Ovary (tissue), 9 donors: Measurements from ENCODE around the gene SYT15. TPM values are rescaled to one million over a fixed set of nuclear protein-coding genes. Genes with fewer than 3 reads are reported as not detected.

Experiments
- polyA plus RNA-seq, 2 donors: library from polyadenylated mRNA; stranded (reverse); fragments of 200-250 nt in 1 of 2; fragments of 350-450 nt in 1 of 2; fragmentation: Illumina TruSeq in 1 of 2; extraction: RNeasy Lipid Tissue Mini Kit (QIAGEN cat#74804) in 1 of 2; gene quantifications; one replicate each; pipeline ENCODE4 v1.2.3, GENCODE V29; 2013 to 2014
- total RNA-seq, 7 donors: library from RNA; depleted of rRNA in 2 of 7; stranded (reverse); fragments of >200 nt in 2 of 7; fragmentation: NEBNext Ultra II Directional in 3 of 7; extraction: Animal tissue kit (Norgen Biotek cat#: 25700) in 3 of 7; gene quantifications; one replicate each; pipeline versions ENCODE4 v1.1.0 to v1.2.4, GENCODE V29; 2016 to 2023
- donor health status: DM: no; HTN: no; CAD: no; lungs with moderate emphysema.
- donor health status: DM: no; HTN: no; CAD: no.
- donor health status: Bipolar disorder and iron deficiency.
- donor health status: DM: yes; HTN: yes; CAD: no.
- donor health status: DM: no; HTN: no; CAD: no.
- donor health status: DM: yes; HTN: yes; CAD: no.

The SYT15 gene
- total and polyA plus RNA-seq, 9 donors: 0.24 to 5.3 (median 3.2) TPM

Other genes with a start within 250 kb of the SYT15 start
- 10 to 100 TPM in 1 of 7 donors, 1 to 10 TPM in 3, not detected in 3; 1.1 to 29.9 (median 2.5) TPM for gene ANXA8L1, start 203.4 kb upstream of the SYT15 start, total RNA-seq
- gene ANXA8L1, start 203.4 kb upstream of the SYT15 start, polyA plus RNA-seq: 1 to 10 TPM in 1 of 2 donors, under 1 TPM in 1; 0.69 to 1.7 TPM
- gene NPY4R, start 113.2 kb upstream of the SYT15 start, total RNA-seq: under 1 TPM in 1 of 7 donors, not detected in 6; 0.20 TPM
- gene NPY4R, start 113.2 kb upstream of the SYT15 start, polyA plus RNA-seq: not detected
- 1 to 10 TPM in 1 of 7 donors, under 1 TPM in 3, not detected in 3; 0.27 to 2.4 (median 0.78) TPM for gene GPRIN2, start 22.5 kb upstream of the SYT15 start, total RNA-seq
- under 1 TPM in 1 of 2 donors, not detected in 1; 0.22 TPM for gene GPRIN2, start 22.5 kb upstream of the SYT15 start, polyA plus RNA-seq